D721Med (cell line): ENCODE measurements around the gene NLRP7.
"Not testable (repeated sequence)": the region's sequence is repeated elsewhere in the genome, so short reads cannot be mapped to it uniquely, and the experiment has no call there.

ENCODE experiments used
- DNase-seq: peaks from one replicate; pipeline ENCODE4 v3.0.0; 2011; ENCODE audit warnings: low spot score; ENCODE audit not compliant: insufficient read length
- FAIRE-seq: peaks from 2 replicates; lab custom pipeline; 2011; peaks lifted over from hg19 to GRCh38; lab: Jason Lieb, UNC
- CTCF ChIP-seq: IDR thresholded peaks from 2 replicates; pipeline ENCODE4 v1.5.1; 2012; ENCODE audit warnings: mild to moderate bottlenecking, control low read depth; ENCODE audit not compliant: insufficient read depth; ENCODE audit errors: missing control alignments

The NLRP7 gene

GRCh38 chr19:54955376-54955775 is 8.0 kb upstream of the NLRP7 start:
- FAIRE-seq (no peak), DNase-seq (no peak)
- TF ChIP-seq CTCF, result no peak

GRCh38 chr19:54953345-54953713 is 6.0 kb upstream of the NLRP7 start:
- DNase-seq, FAIRE-seq: not testable (repeated sequence)

GRCh38 chr19:54952591-54953344 is 5.4 kb upstream of the NLRP7 start:
- TF ChIP-seq CTCF, result no peak
- no peak for FAIRE-seq
- DNase-seq, result no peak

- FAIRE-seq, DNase-seq: not testable (repeated sequence)
Measured at GRCh38 chr19:54950580-54950979, 3.2 kb upstream of the NLRP7 start.

- no peak for FAIRE-seq
- no peak for DNase-seq
- no peak for TF ChIP-seq CTCF
Measured at GRCh38 chr19:54949412-54949811, 2.1 kb upstream of the NLRP7 start.

GRCh38 chr19:54943772-54944361 is 3.5 kb downstream of the NLRP7 start:
- not testable (repeated sequence) for FAIRE-seq, DNase-seq

GRCh38 chr19:54939538-54939937 is 7.8 kb downstream of the NLRP7 start:
- FAIRE-seq, result not testable (repeated sequence)

GRCh38 chr19:54938906-54939305 is 8.4 kb downstream of the NLRP7 start:
- DNase-seq, result no peak
- no peak for FAIRE-seq
- TF ChIP-seq CTCF, result no peak

More at GRCh38 chr19:54939538-54939937, 7.8 kb downstream of the NLRP7 start:
- not testable (repeated sequence) for DNase-seq

- TF ChIP-seq CTCF, result no peak
- no peak for FAIRE-seq
- DNase-seq, result no peak
Measured at GRCh38 chr19:54937926-54938325, 9.4 kb downstream of the NLRP7 start.
